BJ (cell line): ENCODE data around the gene DENND1A. TPM values are rescaled to one million over a fixed set of nuclear protein-coding genes. Genes with fewer than 3 reads are reported as not detected.

Experiments
- CTCF ChIA-PET: fragments of 350-600 bp; formaldehyde crosslinking; extraction: SDS; loops from one replicate; lab custom pipeline; 2021; ENCODE audit warnings: antibody characterized with exemption, inconsistent platforms; lab: Yijun Ruan, JAX
- POLR2A ChIA-PET: fragments of 300-600 bp; sonication (Branson Sonifier 250); formaldehyde crosslinking; extraction: SDS; loops from one replicate; lab custom pipeline; 2021; ENCODE audit warnings: antibody characterized with exemption; lab: Charles Lee
- DNase-seq: peaks from one replicate; pipeline ENCODE4 v3.0.0-alpha.2; 2011; ENCODE audit warnings: low read depth
- H3K27me3 ChIP-seq: 2 replicates; pipeline ENCODE4 v1.6.0; 2011; ENCODE audit warnings: low read length; ENCODE audit not compliant: control insufficient read depth, insufficient read depth
- H3K36me3 ChIP-seq: 2 replicates; pipeline ENCODE4 v1.5.1; 2011; ENCODE audit warnings: low read length; ENCODE audit not compliant: control insufficient read depth, insufficient read depth
- H3K4me3 ChIP-seq: 2 replicates; pipeline ENCODE4 v1.5.1; 2011; ENCODE audit warnings: low read depth, mild to moderate bottlenecking, control low read depth, low read length
- polyA plus RNA-seq: library from polyadenylated mRNA; depleted of rRNA; stranded (reverse); fragments of >200 nt; gene quantifications from 2 replicates; pipeline ENCODE4 v1.2.3, GENCODE V29; 2011
- TF ChIP-seq, protein P1 (sequence below): IDR thresholded peaks from 2 replicates; pipeline ENCODE4 v1.5.1; 2011; ENCODE audit warnings: low read depth, mild to moderate bottlenecking, control low read depth, inconsistent platforms, low read length, moderate library complexity; ENCODE audit not compliant: insufficient read depth

Gene DENND1A
- polyA plus RNA-seq, 1 experiment, result 24.0 TPM

DNA sequence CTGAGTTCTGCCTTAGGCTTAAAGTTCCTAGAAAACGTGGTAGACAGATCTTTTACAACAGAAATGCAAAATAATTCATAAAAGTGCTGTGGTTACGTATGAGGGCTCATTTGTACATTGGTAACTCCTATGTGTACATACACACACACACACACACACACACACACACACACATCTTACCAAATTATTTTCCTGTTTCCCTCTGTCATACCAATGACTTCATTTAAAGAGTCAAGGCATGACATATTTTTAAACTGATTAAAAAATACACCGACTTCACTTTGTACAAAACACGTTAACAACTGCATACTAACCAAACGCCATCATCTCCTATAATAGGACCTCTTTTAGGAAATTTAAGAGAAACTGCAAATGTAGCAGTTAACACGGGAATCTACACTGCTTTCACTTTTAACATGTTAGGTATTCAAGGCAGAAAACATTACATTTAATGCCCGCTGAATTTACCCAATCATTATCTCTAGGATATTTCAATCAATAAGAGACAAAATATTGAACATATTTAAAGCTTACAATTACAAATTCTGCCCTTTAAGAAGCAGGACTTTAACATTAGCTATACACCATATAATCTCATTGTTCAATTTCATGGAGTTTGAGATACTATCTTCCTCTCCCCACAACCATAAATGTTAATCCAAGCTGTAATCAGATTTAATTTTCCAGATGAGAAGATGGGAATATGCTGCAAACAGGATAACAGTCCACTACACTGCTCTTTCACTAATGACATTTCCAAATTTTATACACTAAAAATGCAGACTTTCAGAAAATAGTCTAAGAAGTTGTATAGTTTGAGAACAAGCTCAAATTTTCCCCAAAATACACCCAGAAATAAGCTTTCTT lies 133.1 kb downstream of the DENND1A start:
- CTCF ChIA-PET, result interaction anchor here (0.8 kb wide), 1 partner anchor 247 kb away, joined by 3 read pairs; no protein-coding TSS in a partner anchor
- POLR2A ChIA-PET, result no interaction called here
- DNase-seq, result no peak

DNA sequence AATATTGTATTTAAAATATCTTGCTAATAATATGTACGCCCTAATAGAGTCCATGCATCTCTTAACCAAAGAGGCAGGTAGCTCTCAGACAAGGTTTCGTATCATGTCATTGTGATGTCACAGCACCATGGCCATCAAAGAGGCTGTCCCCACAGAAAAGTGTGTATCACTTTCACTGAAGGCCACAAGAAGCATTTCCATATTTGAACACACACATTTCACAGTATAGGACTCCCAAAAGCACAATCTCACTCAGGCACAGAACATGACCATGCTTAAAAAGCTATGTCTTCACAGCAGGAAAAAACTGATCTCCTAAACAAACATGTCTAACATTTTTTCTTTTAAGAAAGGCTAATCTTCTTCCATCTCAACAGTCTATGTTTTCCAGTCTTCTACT lies 133.8 kb downstream of the DENND1A start:
- Histone ChIP-seq H3K4me3 (no peak overlapping the region), H3K27me3 (no peaks in the 10 kb centered on the region), H3K36me3 (no peaks in the 10 kb centered on the region)
- ChIA-PET POLR2A (no interaction called here), CTCF (no interaction called here)
- TF ChIP-seq, protein P1, sequence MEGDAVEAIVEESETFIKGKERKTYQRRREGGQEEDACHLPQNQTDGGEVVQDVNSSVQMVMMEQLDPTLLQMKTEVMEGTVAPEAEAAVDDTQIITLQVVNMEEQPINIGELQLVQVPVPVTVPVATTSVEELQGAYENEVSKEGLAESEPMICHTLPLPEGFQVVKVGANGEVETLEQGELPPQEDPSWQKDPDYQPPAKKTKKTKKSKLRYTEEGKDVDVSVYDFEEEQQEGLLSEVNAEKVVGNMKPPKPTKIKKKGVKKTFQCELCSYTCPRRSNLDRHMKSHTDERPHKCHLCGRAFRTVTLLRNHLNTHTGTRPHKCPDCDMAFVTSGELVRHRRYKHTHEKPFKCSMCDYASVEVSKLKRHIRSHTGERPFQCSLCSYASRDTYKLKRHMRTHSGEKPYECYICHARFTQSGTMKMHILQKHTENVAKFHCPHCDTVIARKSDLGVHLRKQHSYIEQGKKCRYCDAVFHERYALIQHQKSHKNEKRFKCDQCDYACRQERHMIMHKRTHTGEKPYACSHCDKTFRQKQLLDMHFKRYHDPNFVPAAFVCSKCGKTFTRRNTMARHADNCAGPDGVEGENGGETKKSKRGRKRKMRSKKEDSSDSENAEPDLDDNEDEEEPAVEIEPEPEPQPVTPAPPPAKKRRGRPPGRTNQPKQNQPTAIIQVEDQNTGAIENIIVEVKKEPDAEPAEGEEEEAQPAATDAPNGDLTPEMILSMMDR, result no peak
- no peak for DNase-seq

More for the DNA sequence above, 133.1 kb downstream of the DENND1A start:
- no peaks in the 10 kb centered on the region for H3K36me3 ChIP-seq
- H3K4me3 ChIP-seq, result no peak overlapping the region
- TF ChIP-seq, protein P1, result no peak
- H3K27me3 ChIP-seq, result no peaks in the 10 kb centered on the region

DNA sequence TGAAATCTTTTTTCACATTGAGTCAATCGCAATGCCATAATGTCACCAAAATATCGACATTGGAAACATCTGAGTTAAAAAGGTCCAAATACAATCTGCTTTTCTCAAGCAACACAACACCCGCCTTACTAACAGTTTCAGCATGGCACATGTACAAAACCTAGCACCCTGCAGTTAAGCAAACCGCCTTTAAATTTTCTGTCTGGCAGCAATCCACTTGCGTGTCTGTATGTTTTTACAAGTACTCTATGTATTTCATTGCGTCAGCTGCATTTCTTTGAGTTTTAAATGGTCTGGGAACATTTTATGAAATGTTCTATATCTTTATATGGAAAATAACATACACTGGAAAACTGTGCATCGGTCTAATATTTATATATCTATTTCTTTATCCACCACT lies 134.6 kb downstream of the DENND1A start:
- DNase-seq, result no peak
- TF ChIP-seq, protein P1, result no peak
- Histone ChIP-seq H3K36me3 (no peaks in the 10 kb centered on the region), H3K4me3 (no peak overlapping the region), H3K27me3 (no peaks in the 10 kb centered on the region)
- ChIA-PET CTCF (no interaction called here), POLR2A (no interaction called here)

GRCh38 chr9:123792501-123792900 lies 137.4 kb downstream of the DENND1A start:
- no peak overlapping the region for H3K4me3 ChIP-seq
- CTCF ChIA-PET, result no interaction called here
- TF ChIP-seq, protein P1, result no peak
- H3K27me3 ChIP-seq, result no peaks in the 10 kb centered on the region
- POLR2A ChIA-PET, result no interaction called here
- no peak for DNase-seq
- H3K36me3 ChIP-seq, result no peaks in the 10 kb centered on the region

DNA sequence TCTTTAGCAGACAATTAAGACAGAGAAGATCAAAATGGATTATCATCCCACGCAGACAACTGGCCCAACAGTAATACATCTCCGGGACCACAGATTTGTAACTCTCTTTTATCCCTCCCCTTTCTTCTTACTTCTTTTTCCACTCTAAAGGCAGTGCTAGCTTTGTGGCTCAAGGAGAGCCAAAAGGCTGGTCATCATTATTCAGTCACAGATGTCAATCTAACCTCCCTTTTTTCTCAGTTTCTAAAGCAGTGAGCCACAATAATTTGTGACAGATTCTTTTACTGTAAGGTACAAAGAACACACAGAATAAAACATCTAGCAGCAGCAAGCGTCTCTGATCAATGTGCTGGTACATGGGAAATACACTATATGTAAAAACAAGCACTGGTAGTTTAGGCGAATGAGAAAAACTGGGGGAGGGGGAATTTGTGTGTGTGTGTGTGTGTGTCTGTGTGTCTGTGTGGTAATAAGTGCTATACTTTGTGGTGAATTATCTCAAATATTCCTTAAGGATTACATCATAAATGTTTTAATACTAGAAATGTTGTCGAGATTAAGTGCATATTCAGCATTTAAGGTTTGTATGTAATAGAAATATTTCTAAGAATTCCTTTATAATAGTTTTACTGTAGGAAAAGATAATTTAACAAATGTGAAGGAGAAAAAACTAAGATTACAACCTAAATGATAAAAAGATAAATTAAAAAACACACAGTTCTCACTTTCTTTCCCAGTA lies 140.2 kb downstream of the DENND1A start:
- no peak for DNase-seq
- POLR2A ChIA-PET, result interaction anchor here (0.5 kb wide), 1 partner anchor 74 kb away, joined by 3 read pairs; no protein-coding TSS in a partner anchor
- Histone ChIP-seq H3K36me3 (no peaks in the 10 kb centered on the region), H3K27me3 (no peaks in the 10 kb centered on the region), H3K4me3 (no peak overlapping the region)
- TF ChIP-seq, protein P1, result no peak
- CTCF ChIA-PET, result no interaction called here
